Smooth muscle cell of the brain vasculature (primary cell): ENCODE data around the gene ANKRD11.
"Not testable (repeated sequence)": the region's sequence is repeated elsewhere in the genome, so short reads cannot be mapped to it uniquely, and the experiment has no call there.

Experiments
- DNase-seq: peaks from one replicate; pipeline ENCODE4 v3.0.0-alpha.2; 2012; ENCODE audit warnings: low read depth, low spot score

The ANKRD11 gene

GRCh38 chr16:89268585-89268984, 221.8 kb downstream of the ANKRD11 start:
- no peak for DNase-seq

GRCh38 chr16:89267746-89268145, 222.6 kb downstream of the ANKRD11 start:
- not testable (repeated sequence) for DNase-seq

GRCh38 chr16:89266521-89267134, 223.7 kb downstream of the ANKRD11 start:
- DNase-seq = no peak

GRCh38 chr16:89265647-89266046, 224.7 kb downstream of the ANKRD11 start:
- DNase-seq = no peak

GRCh38 chr16:89264800-89265550, 225.4 kb downstream of the ANKRD11 start:
- DNase-seq = no peak

- DNase-seq = no peak
These were observed 228.4 kb downstream of the ANKRD11 start for GRCh38 chr16:89261691-89262563.

GRCh38 chr16:89259901-89260300, 230.5 kb downstream of the ANKRD11 start:
- not testable (repeated sequence) for DNase-seq

GRCh38 chr16:89257757-89258465, 232.4 kb downstream of the ANKRD11 start:
- no peak for DNase-seq

GRCh38 chr16:89257281-89257731, 233.1 kb downstream of the ANKRD11 start:
- DNase-seq = no peak

- DNase-seq = no peak
These were observed 233.6 kb downstream of the ANKRD11 start for GRCh38 chr16:89256651-89257254.

GRCh38 chr16:89253548-89254287, 236.6 kb downstream of the ANKRD11 start:
- DNase-seq = no peak

- no peak for DNase-seq
These were observed 242.0 kb downstream of the ANKRD11 start for GRCh38 chr16:89248196-89248982.

GRCh38 chr16:89247734-89248075, 242.7 kb downstream of the ANKRD11 start:
- not testable (repeated sequence) for DNase-seq

GRCh38 chr16:89246903-89247733, 243.2 kb downstream of the ANKRD11 start:
- peak; percentile 47 for DNase-seq

- no peak for DNase-seq
These were observed 243.9 kb downstream of the ANKRD11 start for GRCh38 chr16:89246383-89246902.

- no peak for DNase-seq
These were observed 245.6 kb downstream of the ANKRD11 start for GRCh38 chr16:89244754-89245153.

GRCh38 chr16:89244264-89244663, 246.1 kb downstream of the ANKRD11 start:
- not testable (repeated sequence) for DNase-seq

- no peak for DNase-seq
These were observed 246.7 kb downstream of the ANKRD11 start for GRCh38 chr16:89243664-89244063.

GRCh38 chr16:89242795-89243200, 247.6 kb downstream of the ANKRD11 start:
- DNase-seq = no peak
